Lung (tissue), 12 donors: ENCODE results near the gene KCNMB4. TPM values are rescaled to one million over a fixed set of nuclear protein-coding genes. Genes with fewer than 3 reads are reported as not detected.
A peak's percentile ranks its signal among the peaks of the same experiment; 100 is the strongest.

ENCODE experiments used
- ATAC-seq: fragments of 200-7000 bp; cut with Tn5 transposase; one replicate; pipeline ENCODE4 v1.9.1; 2020; ENCODE audit warnings: moderate number of reproducible peaks; ENCODE audit not compliant: insufficient read depth, low FRiP score
- DNase-seq, 3 donors: peaks; one replicate each; pipeline ENCODE4 v3.0.0-alpha.2; 2013 to 2017
- H3K27ac ChIP-seq, 2 donors: one replicate each; pipeline ENCODE4 v1.5.1; 2013; ENCODE audit warnings: mild to moderate bottlenecking in 2 of 2, moderate library complexity in 2 of 2, control low read depth in 1 of 2, inconsistent platforms in 1 of 2, low read depth in 1 of 2, low read length in 1 of 2
- H3K27me3 ChIP-seq, 3 donors: one replicate each; pipeline ENCODE4 v1.5.1; 2013; ENCODE audit warnings: low read length in 2 of 3; ENCODE audit not compliant: control insufficient read depth in 3 of 3, insufficient read depth in 3 of 3
- H3K36me3 ChIP-seq, 4 donors: one replicate each; pipeline ENCODE4 v1.5.1; 2013; ENCODE audit warnings: low read length in 4 of 4, mild to moderate bottlenecking in 1 of 4, moderate library complexity in 1 of 4; ENCODE audit not compliant: control insufficient read depth in 4 of 4, insufficient read depth in 4 of 4
- H3K4me1 ChIP-seq, 5 donors: one replicate each; pipeline ENCODE4 v1.5.1; 2013; ENCODE audit warnings: low read length in 5 of 5, mild to moderate bottlenecking in 2 of 5, moderate library complexity in 1 of 5; ENCODE audit not compliant: control insufficient read depth in 5 of 5, insufficient read depth in 5 of 5
- H3K4me3 ChIP-seq: one replicate; pipeline ENCODE4 v1.5.1; 2013; ENCODE audit warnings: mild to moderate bottlenecking, control low read depth, moderate library complexity
- H3K9ac ChIP-seq, 2 donors: one replicate each; pipeline ENCODE4 v1.5.1; 2013; ENCODE audit warnings: low read length in 2 of 2, control low read depth in 1 of 2; ENCODE audit not compliant: insufficient read depth in 1 of 2
- H3K9me3 ChIP-seq, 4 donors: one replicate each; pipeline ENCODE4 v1.5.1; 2013; ENCODE audit warnings: low read length in 3 of 4, mild to moderate bottlenecking in 1 of 4, moderate library complexity in 1 of 4; ENCODE audit not compliant: control insufficient read depth in 4 of 4, insufficient read depth in 3 of 4
- WGBS, 2 donors: extraction: QIAGEN DNeasy Blood & Tissue Kit; methylation state at CpG; one replicate each; pipeline ENCODE4 v1.1.7; 2013; 5-methylcytosine and 5-hydroxymethylcytosine counted together
- polyA plus RNA-seq, 2 donors: library from polyadenylated mRNA; stranded (reverse); fragments of 200-250 nt; gene quantifications; one replicate each; pipeline ENCODE4 v1.2.1, GENCODE V29; 2013
- total RNA-seq, 2 donors: library from RNA; depleted of rRNA in 1 of 2; stranded (reverse); fragments of >200 nt in 1 of 2; gene quantifications; one replicate each; pipeline ENCODE4 v1.2.1, GENCODE V29; 2014 to 2021
- TF ChIP-seq, protein P1 (sequence below): IDR thresholded peaks from 2 replicates; pipeline ENCODE4 v1.5.1; 2012; ENCODE audit warnings: mild to moderate bottlenecking; ENCODE audit errors: control extremely low read depth, extremely low read depth
- donor health status: control.
- donor health status: control.
- donor health status: Bipolar disorder and iron deficiency.
- donor health status: healthy.
- donor health status: DM: yes; HTN: yes; CAD: no.

Gene KCNMB4
- total and polyA plus RNA-seq, 4 donors, result 1.6 to 8.7 (median 5.1) TPM

DNA sequence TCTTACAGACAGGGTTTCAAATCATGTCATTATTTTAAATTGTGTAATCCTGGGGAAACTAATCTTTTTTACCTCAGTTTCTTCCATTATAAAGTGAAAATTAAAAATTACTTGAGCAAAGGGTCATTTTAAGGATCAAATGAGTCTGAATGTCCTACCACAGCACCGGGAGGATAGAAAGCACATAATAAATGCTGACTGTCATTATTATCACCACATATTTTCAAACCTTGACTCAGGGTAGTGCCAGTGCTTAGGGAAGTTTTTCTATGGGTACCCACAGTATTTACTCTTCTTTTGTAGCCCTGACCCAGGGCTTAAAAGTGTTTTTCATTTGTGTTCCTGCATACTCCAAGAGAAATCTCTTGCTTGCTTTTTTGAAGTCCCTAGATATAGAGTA, 60.5 kb downstream of the KCNMB4 start:
- Histone ChIP-seq H3K9me3 (no peaks in the 10 kb centered on the region), H3K4me1 (no peaks in the 10 kb centered on the region), H3K27ac (no peak overlapping the region), H3K4me3 (no peak overlapping the region), H3K27me3 (no peaks in the 10 kb centered on the region), H3K9ac (no peak overlapping the region), H3K36me3 (peaks cover 0 to 3% (median 0%) of the 10 kb centered on the region in 4 donors)
- TF ChIP-seq, protein P1, sequence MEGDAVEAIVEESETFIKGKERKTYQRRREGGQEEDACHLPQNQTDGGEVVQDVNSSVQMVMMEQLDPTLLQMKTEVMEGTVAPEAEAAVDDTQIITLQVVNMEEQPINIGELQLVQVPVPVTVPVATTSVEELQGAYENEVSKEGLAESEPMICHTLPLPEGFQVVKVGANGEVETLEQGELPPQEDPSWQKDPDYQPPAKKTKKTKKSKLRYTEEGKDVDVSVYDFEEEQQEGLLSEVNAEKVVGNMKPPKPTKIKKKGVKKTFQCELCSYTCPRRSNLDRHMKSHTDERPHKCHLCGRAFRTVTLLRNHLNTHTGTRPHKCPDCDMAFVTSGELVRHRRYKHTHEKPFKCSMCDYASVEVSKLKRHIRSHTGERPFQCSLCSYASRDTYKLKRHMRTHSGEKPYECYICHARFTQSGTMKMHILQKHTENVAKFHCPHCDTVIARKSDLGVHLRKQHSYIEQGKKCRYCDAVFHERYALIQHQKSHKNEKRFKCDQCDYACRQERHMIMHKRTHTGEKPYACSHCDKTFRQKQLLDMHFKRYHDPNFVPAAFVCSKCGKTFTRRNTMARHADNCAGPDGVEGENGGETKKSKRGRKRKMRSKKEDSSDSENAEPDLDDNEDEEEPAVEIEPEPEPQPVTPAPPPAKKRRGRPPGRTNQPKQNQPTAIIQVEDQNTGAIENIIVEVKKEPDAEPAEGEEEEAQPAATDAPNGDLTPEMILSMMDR, result no peak
- ATAC-seq (no peak), DNase-seq (no peak)
- 88% methylated on average over 1 of the region's 1 CpG for WGBS, 2 donors

DNA sequence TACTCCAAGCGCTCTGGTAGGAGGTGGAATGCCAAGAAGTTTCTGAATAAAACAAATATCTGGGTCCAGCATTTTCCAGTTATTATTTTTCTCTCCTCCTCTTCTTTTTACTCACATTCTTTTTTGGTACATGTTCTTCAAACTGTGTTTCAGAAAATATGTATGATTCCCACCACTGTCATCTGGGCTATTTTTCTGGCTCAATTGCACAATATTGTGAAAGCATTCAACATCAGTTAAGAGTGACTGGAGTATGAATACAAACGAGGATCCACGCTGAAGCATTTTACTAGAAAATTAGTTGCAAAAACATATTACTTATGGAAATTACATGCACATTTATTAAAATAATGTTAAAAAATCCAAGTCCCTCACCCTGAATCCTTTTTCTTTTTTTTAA, 61.5 kb downstream of the KCNMB4 start:
- Histone ChIP-seq H3K9ac (no peak overlapping the region), H3K36me3 (peaks cover 0 to 3% (median 1%) of the 10 kb centered on the region in 4 donors), H3K27me3 (no peaks in the 10 kb centered on the region), H3K4me3 (no peak overlapping the region), H3K27ac (no peak overlapping the region), H3K9me3 (no peaks in the 10 kb centered on the region), H3K4me1 (no peaks in the 10 kb centered on the region)
- WGBS, 2 donors, result 76 to 80% methylated on average over 3 of the region's 3 CpGs
- ATAC-seq (no peak), DNase-seq (peak in 1 of 3 donors; percentile 38)
- TF ChIP-seq, protein P1, result no peak

DNA sequence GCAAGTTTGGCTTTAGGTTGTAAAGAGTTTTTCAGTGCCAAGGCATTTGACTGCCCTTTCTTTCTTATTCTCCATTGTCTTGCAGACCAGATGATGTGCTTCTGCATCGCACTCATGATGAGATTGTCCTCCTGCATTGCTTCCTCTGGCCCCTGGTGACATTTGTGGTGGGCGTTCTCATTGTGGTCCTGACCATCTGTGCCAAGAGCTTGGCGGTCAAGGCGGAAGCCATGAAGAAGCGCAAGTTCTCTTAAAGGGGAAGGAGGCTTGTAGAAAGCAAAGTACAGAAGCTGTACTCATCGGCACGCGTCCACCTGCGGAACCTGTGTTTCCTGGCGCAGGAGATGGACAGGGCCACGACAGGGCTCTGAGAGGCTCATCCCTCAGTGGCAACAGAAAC, 64.3 kb downstream of the KCNMB4 start:
- H3K36me3 ChIP-seq, result peaks cover 0 to 9% (median 3%) of the 10 kb centered on the region in 4 donors
- no peak overlapping the region for H3K9ac ChIP-seq
- H3K27ac ChIP-seq, result no peak overlapping the region
- H3K4me1 ChIP-seq, result no peaks in the 10 kb centered on the region
- no peaks in the 10 kb centered on the region for H3K27me3 ChIP-seq
- peaks cover 0 to 5% (median 2%) of the 10 kb centered on the region in 4 donors for H3K9me3 ChIP-seq
- DNase-seq, result no peak
- no peak overlapping the region for H3K4me3 ChIP-seq
- 95 to 97% methylated on average over 11 of the region's 11 CpGs for WGBS, 2 donors
- ATAC-seq, result no peak
- TF ChIP-seq, protein P1, result no peak

DNA sequence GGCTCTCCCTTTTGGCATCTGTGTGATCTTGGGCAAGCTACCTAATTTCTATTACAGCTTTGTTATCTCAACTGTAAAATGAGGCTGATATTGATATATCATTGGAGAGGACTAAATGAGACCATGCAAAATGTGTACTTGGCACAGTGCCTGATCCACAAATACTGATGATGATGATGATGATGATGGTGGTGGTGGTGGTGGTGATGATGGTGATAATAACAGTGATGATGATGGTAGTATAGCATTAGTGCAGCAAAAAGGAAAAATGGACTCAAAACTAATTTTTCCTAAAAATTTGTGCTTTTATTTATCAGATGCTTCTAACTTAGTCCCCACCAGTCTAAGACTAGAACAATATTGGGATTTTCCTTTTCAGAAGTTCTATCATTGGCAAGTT, 70.7 kb downstream of the KCNMB4 start:
- ATAC-seq, result no peak

More for the DNA sequence above, 70.7 kb downstream of the KCNMB4 start:
- Histone ChIP-seq H3K9ac (no peak overlapping the region), H3K9me3 (peaks cover 0 to 6% (median 2%) of the 10 kb centered on the region in 4 donors), H3K27me3 (no peaks in the 10 kb centered on the region), H3K4me1 (no peaks in the 10 kb centered on the region), H3K27ac (no peak overlapping the region), H3K36me3 (peaks cover 0 to 9% (median 2%) of the 10 kb centered on the region in 4 donors), H3K4me3 (no peak overlapping the region)
- DNase-seq, result no peak
- TF ChIP-seq, protein P1, result no peak
